Stimulated activated naive CD8-positive, alpha-beta T cell treated with anti-CD3 and anti-CD28 coated beads, Interleukin-15, amount 100 ng/mL, for 72 hours (primary cell): Measurements from ENCODE around the gene ZBTB1.
"Not testable (repeated sequence)": the region's sequence is repeated elsewhere in the genome, so short reads cannot be mapped to it uniquely, and the experiment has no call there.

Experiments
- ATAC-seq: fragments of 150-1000 bp; cut with Tn5 transposase; 2 replicates; pipeline ENCODE4 v1.10.0; 2021; ENCODE audit warnings: mild to moderate bottlenecking, moderate library complexity
- DNase-seq, 2 donors: peaks; one replicate each; pipeline ENCODE4 v3.0.0; 2021 to 2022
- H3K27ac Mint-ChIP-seq, 2 donors: one replicate each; pipeline ENCODE4 v1.8.0; 2022; ENCODE audit warnings: mild to moderate bottlenecking in 2 of 2, mixed read lengths in 2 of 2, moderate library complexity in 2 of 2
- H3K27me3 Mint-ChIP-seq: one replicate; pipeline ENCODE4 v1.8.0; 2022; ENCODE audit warnings: mixed read lengths
- H3K4me1 Mint-ChIP-seq: one replicate; pipeline ENCODE4 v1.8.0; 2022; ENCODE audit warnings: mild to moderate bottlenecking, mixed read lengths
- H3K4me3 Mint-ChIP-seq, 2 donors: one replicate each; pipeline ENCODE4 v1.8.0; 2022; ENCODE audit warnings: mild to moderate bottlenecking in 2 of 2, mixed read lengths in 2 of 2, moderate library complexity in 1 of 2
- H3K9me3 Mint-ChIP-seq, 2 donors: one replicate each; pipeline ENCODE4 v1.8.0; 2022; ENCODE audit warnings: mixed read lengths in 2 of 2

ZBTB1 gene

GRCh38 chr14:64507376-64508156 is 3.0 kb downstream of the ZBTB1 start:
- H3K4me1 Mint-ChIP-seq = peaks cover 61% of the 10 kb centered on the region
- no peaks in the 10 kb centered on the region for H3K27me3 Mint-ChIP-seq
- peak in 1 of 2 donors; percentile 35 for DNase-seq
- H3K4me3 Mint-ChIP-seq = peak overlapping the region; percentile 90
- no peaks in the 10 kb centered on the region for H3K9me3 Mint-ChIP-seq
- H3K27ac Mint-ChIP-seq = peak overlapping the region; percentile 65 to 72
- ATAC-seq = no peak

- Mint-ChIP-seq H3K4me3 (peak overlapping the region; percentile 42 to 90), H3K4me1 (peaks cover 64% of the 10 kb centered on the region), H3K27ac (peak overlapping the region in 1 of 2 donors; percentile 21), H3K27me3 (no peaks in the 10 kb centered on the region), H3K9me3 (no peaks in the 10 kb centered on the region)
- no peak for DNase-seq
- ATAC-seq = no peak
These were observed 3.7 kb downstream of the ZBTB1 start for GRCh38 chr14:64508215-64508776.

GRCh38 chr14:64509036-64509435 is 4.5 kb downstream of the ZBTB1 start:
- Mint-ChIP-seq H3K4me3 (peak overlapping the region; percentile 38 to 90), H3K27ac (peak overlapping the region in 1 of 2 donors; percentile 41), H3K4me1 (peaks cover 71% of the 10 kb centered on the region), H3K27me3 (no peaks in the 10 kb centered on the region), H3K9me3 (no peaks in the 10 kb centered on the region)
- DNase-seq (no peak), ATAC-seq (no peak)

- Mint-ChIP-seq H3K9me3 (no peaks in the 10 kb centered on the region), H3K27me3 (no peaks in the 10 kb centered on the region), H3K27ac (peak overlapping the region in 1 of 2 donors; percentile 54), H3K4me1 (peaks cover 67% of the 10 kb centered on the region), H3K4me3 (peak overlapping the region; percentile 38 to 90)
- DNase-seq = peak; percentile 49 to 50
- no peak for ATAC-seq
These were observed 6.5 kb downstream of the ZBTB1 start for GRCh38 chr14:64510825-64511671.

GRCh38 chr14:64513271-64513670 is 8.7 kb downstream of the ZBTB1 start:
- Mint-ChIP-seq H3K27me3 (no peaks in the 10 kb centered on the region), H3K4me3 (no peak overlapping the region), H3K9me3 (no peaks in the 10 kb centered on the region), H3K27ac (no peak overlapping the region), H3K4me1 (peaks cover 59% of the 10 kb centered on the region)
- no peak for ATAC-seq
- DNase-seq = no peak

- peaks cover 42% of the 10 kb centered on the region for H3K4me1 Mint-ChIP-seq
- no peak overlapping the region for H3K4me3 Mint-ChIP-seq
These were observed 10.5 kb downstream of the ZBTB1 start for GRCh38 chr14:64515053-64515452.

GRCh38 chr14:64516969-64517368 is 12.4 kb downstream of the ZBTB1 start:
- H3K4me1 Mint-ChIP-seq = peaks cover 26% of the 10 kb centered on the region
- H3K9me3 Mint-ChIP-seq = no peaks in the 10 kb centered on the region
- H3K4me3 Mint-ChIP-seq = peak overlapping the region in 1 of 2 donors; percentile 26
- H3K27ac Mint-ChIP-seq = peak overlapping the region in 1 of 2 donors; percentile 9
- DNase-seq (no peak), ATAC-seq (no peak)
- no peaks in the 10 kb centered on the region for H3K27me3 Mint-ChIP-seq

More at GRCh38 chr14:64515053-64515452, 10.5 kb downstream of the ZBTB1 start:
- H3K9me3 Mint-ChIP-seq = no peaks in the 10 kb centered on the region
- no peak for ATAC-seq
- no peak for DNase-seq
- H3K27me3 Mint-ChIP-seq = no peaks in the 10 kb centered on the region
- H3K27ac Mint-ChIP-seq = no peak overlapping the region

GRCh38 chr14:64517667-64518066 is 13.1 kb downstream of the ZBTB1 start:
- not testable (repeated sequence) for H3K27me3 Mint-ChIP-seq, ATAC-seq, H3K9me3 Mint-ChIP-seq, H3K4me3 Mint-ChIP-seq, H3K27ac Mint-ChIP-seq, DNase-seq
- peaks cover 26% of the 10 kb centered on the region for H3K4me1 Mint-ChIP-seq

GRCh38 chr14:64518229-64518628 is 13.7 kb downstream of the ZBTB1 start:
- no peaks in the 10 kb centered on the region for H3K27me3 Mint-ChIP-seq
- no peaks in the 10 kb centered on the region for H3K9me3 Mint-ChIP-seq
- DNase-seq (no peak), ATAC-seq (no peak)
- no peak overlapping the region for H3K4me3 Mint-ChIP-seq
- H3K4me1 Mint-ChIP-seq = peaks cover 25% of the 10 kb centered on the region
- peak overlapping the region in 1 of 2 donors; percentile 60 for H3K27ac Mint-ChIP-seq

- H3K4me1 Mint-ChIP-seq = peaks cover 15% of the 10 kb centered on the region
These were observed 16.1 kb downstream of the ZBTB1 start for GRCh38 chr14:64520699-64521098.

GRCh38 chr14:64522591-64523355 is 18.2 kb downstream of the ZBTB1 start:
- Mint-ChIP-seq H3K4me3 (no peak overlapping the region), H3K27me3 (no peaks in the 10 kb centered on the region), H3K4me1 (peaks cover 10% of the 10 kb centered on the region), H3K9me3 (no peaks in the 10 kb centered on the region), H3K27ac (no peak overlapping the region)
- ATAC-seq = no peak
- no peak for DNase-seq

More at GRCh38 chr14:64520699-64521098, 16.1 kb downstream of the ZBTB1 start:
- Mint-ChIP-seq H3K9me3 (no peaks in the 10 kb centered on the region), H3K4me3 (no peak overlapping the region), H3K27me3 (no peaks in the 10 kb centered on the region), H3K27ac (no peak overlapping the region)
- DNase-seq = no peak
- ATAC-seq = no peak

GRCh38 chr14:64525354-64525753 is 20.8 kb downstream of the ZBTB1 start:
- no peak for DNase-seq
- no peak for ATAC-seq

GRCh38 chr14:64531567-64531966 is 27.0 kb downstream of the ZBTB1 start:
- no peaks in the 10 kb centered on the region for H3K9me3 Mint-ChIP-seq
- peaks cover 19% of the 10 kb centered on the region for H3K4me1 Mint-ChIP-seq
- no peak for ATAC-seq
- no peaks in the 10 kb centered on the region for H3K27me3 Mint-ChIP-seq
- H3K4me3 Mint-ChIP-seq = no peak overlapping the region
- H3K27ac Mint-ChIP-seq = no peak overlapping the region
- no peak for DNase-seq

More at GRCh38 chr14:64525354-64525753, 20.8 kb downstream of the ZBTB1 start:
- Mint-ChIP-seq H3K27ac (no peak overlapping the region), H3K27me3 (no peaks in the 10 kb centered on the region), H3K4me3 (no peak overlapping the region), H3K9me3 (no peaks in the 10 kb centered on the region), H3K4me1 (peaks cover 20% of the 10 kb centered on the region)

- no peak overlapping the region for H3K4me3 Mint-ChIP-seq
- ATAC-seq = no peak
- no peak for DNase-seq
These were observed 32.1 kb downstream of the ZBTB1 start for GRCh38 chr14:64536488-64537245.

More at GRCh38 chr14:64536488-64537245, 32.1 kb downstream of the ZBTB1 start:
- Mint-ChIP-seq H3K4me1 (peaks cover 35% of the 10 kb centered on the region), H3K27ac (no peak overlapping the region), H3K9me3 (peaks cover 0 to 11% of the 10 kb centered on the region in 2 donors), H3K27me3 (peaks cover 23% of the 10 kb centered on the region)
